Neutrophil (primary cell): Measurements from ENCODE around the gene ATAD1.

ENCODE experiments used
- H3K27ac ChIP-seq: fragments of 200-600 bp; sonication (generic); 2 replicates; pipeline ENCODE4 v1.5.1; 2016; ENCODE audit warnings: mild to moderate bottlenecking, moderate library complexity
- H3K27me3 ChIP-seq: fragments of 200-600 bp; sonication (generic); 2 replicates; pipeline ENCODE4 v1.6.0; 2016; ENCODE audit warnings: mild to moderate bottlenecking
- H3K36me3 ChIP-seq: fragments of 200-600 bp; sonication (generic); 2 replicates; pipeline ENCODE4 v1.5.1; 2017
- H3K4me1 ChIP-seq, 2 experiments: fragments of 200-600 bp in 1 of 2; sonication (generic) in 1 of 2; 1 replicate in 1 of 2; 2 replicates in 1 of 2; pipeline versions ENCODE4 v1.5.1 to v1.6.1; 2013 to 2016; ENCODE audit warnings: low read depth in 1 of 2, low read length in 1 of 2, mild to moderate bottlenecking in 1 of 2, moderate library complexity in 1 of 2; ENCODE audit not compliant: control insufficient read depth in 1 of 2, insufficient read depth in 1 of 2
- H3K4me3 ChIP-seq, 2 experiments: fragments of 200-600 bp in 1 of 2; sonication (generic) in 1 of 2; 1 replicate in 1 of 2; 2 replicates in 1 of 2; pipeline ENCODE4 v1.5.1; 2013 to 2016; ENCODE audit warnings: low read depth in 1 of 2, low read length in 1 of 2, mild to moderate bottlenecking in 1 of 2, moderate library complexity in 1 of 2
- H3K9me3 ChIP-seq: fragments of 200-600 bp; sonication (generic); 2 replicates; pipeline ENCODE4 v1.5.1; 2016
- CTCF ChIP-seq: fragments of 200-600 bp; sonication (generic); IDR thresholded peaks from 2 replicates; pipeline ENCODE4 v1.5.1; 2016; ENCODE audit warnings: antibody characterized with exemption

The ATAD1 gene

GRCh38 chr10:87705339-87705738 is 112.7 kb downstream of the ATAD1 start:
- Histone ChIP-seq H3K36me3 (peaks cover 3% of the 10 kb centered on the region), H3K4me3 (no peak overlapping the region), H3K27me3 (no peaks in the 10 kb centered on the region), H3K9me3 (no peaks in the 10 kb centered on the region), H3K4me1 (no peaks in the 10 kb centered on the region), H3K27ac (no peak overlapping the region)
- no peak for TF ChIP-seq CTCF

GRCh38 chr10:87703771-87704170 is 114.3 kb downstream of the ATAD1 start:
- no peak overlapping the region for H3K27ac ChIP-seq
- no peaks in the 10 kb centered on the region for H3K36me3 ChIP-seq
- no peak for TF ChIP-seq CTCF
- H3K4me3 ChIP-seq: no peak overlapping the region
- no peaks in the 10 kb centered on the region for H3K4me1 ChIP-seq
- H3K9me3 ChIP-seq: no peaks in the 10 kb centered on the region
- no peaks in the 10 kb centered on the region for H3K27me3 ChIP-seq

GRCh38 chr10:87702973-87703294 is 115.1 kb downstream of the ATAD1 start:
- no peak overlapping the region for H3K4me3 ChIP-seq
- no peaks in the 10 kb centered on the region for H3K36me3 ChIP-seq
- H3K27ac ChIP-seq: no peak overlapping the region

GRCh38 chr10:87702260-87702972 is 115.6 kb downstream of the ATAD1 start:
- no peaks in the 10 kb centered on the region for H3K4me1 ChIP-seq
- no peaks in the 10 kb centered on the region for H3K9me3 ChIP-seq
- H3K27ac ChIP-seq: no peak overlapping the region
- H3K4me3 ChIP-seq: no peak overlapping the region
- H3K27me3 ChIP-seq: no peaks in the 10 kb centered on the region
- H3K36me3 ChIP-seq: no peaks in the 10 kb centered on the region
- TF ChIP-seq CTCF: no peak

More at GRCh38 chr10:87702973-87703294, 115.1 kb downstream of the ATAD1 start:
- H3K9me3 ChIP-seq: no peaks in the 10 kb centered on the region
- no peak for TF ChIP-seq CTCF
- H3K4me1 ChIP-seq: no peaks in the 10 kb centered on the region
- no peaks in the 10 kb centered on the region for H3K27me3 ChIP-seq
